MCF 10A (cell line): ENCODE measurements around the gene NAA10. TPM values are rescaled to one million over a fixed set of nuclear protein-coding genes. Genes with fewer than 3 reads are reported as not detected.

Experiments
- BruUV-seq: library from RNA; stranded (reverse); fragments of 400-500 nt; replicated peaks from 2 replicates; lab custom pipeline; 2021; lab: Mats Ljungman, UMichigan
- CTCF ChIA-PET: fragments of 300-600 bp; sonication (Branson Sonifier 250); formaldehyde crosslinking; extraction: SDS; loops from one replicate; lab custom pipeline; 2021; ENCODE audit warnings: antibody characterized with exemption, inconsistent platforms; lab: Yijun Ruan, JAX
- POLR2A ChIA-PET: fragments of 300-600, 350-650 bp; sonication (Branson Sonifier 250); formaldehyde crosslinking; extraction: SDS; loops from one replicate; lab custom pipeline; 2020; ENCODE audit warnings: antibody characterized with exemption, inconsistent platforms; lab: Yijun Ruan, JAX
- DNase-seq: peaks from one replicate; pipeline ENCODE4 v3.0.0-alpha.2; 2018; ENCODE audit not compliant: unreplicated experiment
- H3K27ac Mint-ChIP-seq: one replicate; pipeline ENCODE4 v1.8.0; 2022; ENCODE audit warnings: mild to moderate bottlenecking, low read depth, mixed read lengths; ENCODE audit not compliant: unreplicated experiment
- H3K27me3 Mint-ChIP-seq: one replicate; pipeline ENCODE4 v1.8.0; 2022; ENCODE audit warnings: mixed read lengths; ENCODE audit not compliant: insufficient read depth, unreplicated experiment
- H3K36me3 Mint-ChIP-seq: one replicate; pipeline ENCODE4 v1.8.0; 2022; ENCODE audit warnings: mild to moderate bottlenecking, moderate library complexity, mixed read lengths; ENCODE audit not compliant: insufficient read depth, unreplicated experiment
- H3K4me1 Mint-ChIP-seq: one replicate; pipeline ENCODE4 v1.8.0; 2022; ENCODE audit warnings: mixed read lengths; ENCODE audit not compliant: insufficient read depth, unreplicated experiment
- H3K4me3 Mint-ChIP-seq: one replicate; pipeline ENCODE4 v1.8.0; 2022; ENCODE audit warnings: mild to moderate bottlenecking, moderate library complexity, mixed read lengths; ENCODE audit not compliant: unreplicated experiment
- H3K9me3 Mint-ChIP-seq: one replicate; pipeline ENCODE4 v1.8.0; 2022; ENCODE audit warnings: mixed read lengths; ENCODE audit not compliant: unreplicated experiment
- intact Hi-C: fragments of 100-400 bp; cut with micrococcal nuclease; formaldehyde crosslinking; loops from 2 replicates; pipeline ENCODE4 v1.14.1; 2022
- total RNA-seq: library from RNA; stranded (reverse); gene quantifications from 2 replicates; pipeline ENCODE4 v1.2.3, GENCODE V29; 2022
- TF ChIP-seq, protein P1 (sequence below): fragments of 200-600 bp; IDR thresholded peaks from one replicate; pipeline ENCODE4 v1.8.0; 2022; ENCODE audit warnings: antibody characterized with exemption, mild to moderate bottlenecking; ENCODE audit not compliant: unreplicated experiment

NAA10 gene
- total RNA-seq, 1 experiment from 2014 or later: 166 TPM

DNA sequence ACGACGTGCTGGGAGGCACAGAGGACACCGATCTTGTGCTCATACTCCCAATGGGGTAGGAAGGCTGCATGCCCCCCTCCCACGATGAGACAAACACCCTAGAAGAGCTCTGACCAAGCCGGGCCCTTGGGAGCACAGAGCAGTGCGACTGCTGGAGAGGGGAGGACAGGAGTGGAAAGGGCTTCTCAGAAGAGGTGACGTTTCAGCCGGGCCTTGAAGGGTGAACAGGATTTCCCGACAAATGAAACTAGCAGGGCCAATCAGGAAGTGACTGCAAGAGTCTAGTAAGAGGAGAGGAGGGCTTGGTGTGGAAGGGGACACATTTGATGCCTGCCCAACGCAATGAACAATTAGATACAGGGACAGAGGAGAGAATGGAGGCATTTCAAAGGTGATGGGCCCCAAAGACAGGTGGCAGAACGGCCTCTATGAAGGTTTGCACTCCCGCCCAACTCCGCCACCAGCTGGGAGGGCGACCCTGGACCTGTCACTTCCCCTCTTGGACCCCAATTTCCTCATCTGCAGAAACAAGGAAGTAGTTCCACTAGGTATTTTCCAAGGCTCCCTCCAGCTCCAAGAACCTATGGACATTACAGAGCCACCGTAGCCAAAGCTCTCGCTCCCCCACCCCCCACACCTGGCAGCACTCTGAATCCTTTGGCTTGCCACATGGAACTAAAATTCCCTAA is 32.8 kb upstream of the NAA10 start:
- BruUV-seq: no TSS peak
- no peak overlapping the region for H3K27ac Mint-ChIP-seq
- POLR2A ChIA-PET: interaction anchor here (0.6 to 1.5 kb wide), 4 partner anchors 23 to 82 kb away, joined by 3 to 5 read pairs (median 4); no protein-coding TSS in a partner anchor
- CTCF ChIA-PET: interaction anchor here (0.6 to 5.2 kb wide), 9 partner anchors 10 to 1013 kb away, joined by 3 to 50 read pairs (median 3); partner anchors contain the start of gene RENBP
- DNase-seq: no peak
- peaks cover 19% of the 10 kb centered on the region for H3K36me3 Mint-ChIP-seq
- no peaks in the 10 kb centered on the region for H3K9me3 Mint-ChIP-seq
- no peaks in the 10 kb centered on the region for H3K27me3 Mint-ChIP-seq
- intact Hi-C loops: no loop called here
- TF ChIP-seq, protein P1, sequence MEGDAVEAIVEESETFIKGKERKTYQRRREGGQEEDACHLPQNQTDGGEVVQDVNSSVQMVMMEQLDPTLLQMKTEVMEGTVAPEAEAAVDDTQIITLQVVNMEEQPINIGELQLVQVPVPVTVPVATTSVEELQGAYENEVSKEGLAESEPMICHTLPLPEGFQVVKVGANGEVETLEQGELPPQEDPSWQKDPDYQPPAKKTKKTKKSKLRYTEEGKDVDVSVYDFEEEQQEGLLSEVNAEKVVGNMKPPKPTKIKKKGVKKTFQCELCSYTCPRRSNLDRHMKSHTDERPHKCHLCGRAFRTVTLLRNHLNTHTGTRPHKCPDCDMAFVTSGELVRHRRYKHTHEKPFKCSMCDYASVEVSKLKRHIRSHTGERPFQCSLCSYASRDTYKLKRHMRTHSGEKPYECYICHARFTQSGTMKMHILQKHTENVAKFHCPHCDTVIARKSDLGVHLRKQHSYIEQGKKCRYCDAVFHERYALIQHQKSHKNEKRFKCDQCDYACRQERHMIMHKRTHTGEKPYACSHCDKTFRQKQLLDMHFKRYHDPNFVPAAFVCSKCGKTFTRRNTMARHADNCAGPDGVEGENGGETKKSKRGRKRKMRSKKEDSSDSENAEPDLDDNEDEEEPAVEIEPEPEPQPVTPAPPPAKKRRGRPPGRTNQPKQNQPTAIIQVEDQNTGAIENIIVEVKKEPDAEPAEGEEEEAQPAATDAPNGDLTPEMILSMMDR: no peak
- peak overlapping the region; percentile 5 for H3K4me3 Mint-ChIP-seq
- peaks cover 19% of the 10 kb centered on the region for H3K4me1 Mint-ChIP-seq

DNA sequence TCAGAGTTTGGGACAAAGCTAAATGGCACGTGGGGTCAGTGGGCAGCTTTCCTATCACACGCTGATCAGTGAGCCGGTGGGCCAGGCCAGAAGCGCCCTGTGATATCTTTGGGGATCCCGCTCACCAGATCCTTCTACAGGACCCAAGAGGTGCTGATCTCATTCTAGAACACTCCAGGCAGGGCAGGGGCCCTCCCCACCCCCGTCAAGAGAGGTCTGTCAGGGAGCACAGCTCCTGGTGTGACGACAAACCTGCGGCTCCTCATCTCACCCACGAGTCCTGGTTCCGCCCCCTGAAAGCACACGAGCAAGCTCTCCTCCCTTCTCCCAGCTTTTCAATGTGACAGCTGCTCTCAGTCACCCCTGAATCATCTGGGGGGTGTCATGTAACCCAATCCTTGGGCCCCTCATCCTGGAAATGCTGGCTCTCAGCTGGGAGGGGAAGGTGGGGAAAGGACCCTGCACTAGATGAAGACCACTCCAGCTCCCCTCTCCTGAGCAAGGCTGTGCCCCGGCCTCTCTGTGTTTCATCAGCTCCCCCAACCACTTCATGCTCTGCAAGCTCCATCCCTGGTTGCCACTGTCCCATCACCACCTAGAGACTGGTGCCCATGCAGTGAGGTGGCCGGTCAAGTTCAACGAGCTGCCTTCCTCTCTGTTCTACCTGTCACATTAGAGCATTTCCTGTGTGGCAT is 32.2 kb upstream of the NAA10 start:
- CTCF ChIA-PET: interaction anchor here (1.0 to 5.2 kb wide), 6 partner anchors 10 to 636 kb away, joined by 3 to 50 read pairs (median 4); partner anchors contain the start of gene RENBP
- peaks cover 19% of the 10 kb centered on the region for H3K4me1 Mint-ChIP-seq
- intact Hi-C loops: no loop called here
- H3K27ac Mint-ChIP-seq: no peak overlapping the region
- BruUV-seq: no TSS peak
- TF ChIP-seq, protein P1: no peak
- POLR2A ChIA-PET: interaction anchor here (0.7 kb wide), 1 partner anchor 173 kb away, joined by 3 read pairs; the partner anchor contains the start of genes IDH3G and SSR4
- H3K4me3 Mint-ChIP-seq: no peak overlapping the region
- no peak for DNase-seq
- H3K9me3 Mint-ChIP-seq: no peaks in the 10 kb centered on the region
- no peaks in the 10 kb centered on the region for H3K27me3 Mint-ChIP-seq
- H3K36me3 Mint-ChIP-seq: peaks cover 20% of the 10 kb centered on the region

DNA sequence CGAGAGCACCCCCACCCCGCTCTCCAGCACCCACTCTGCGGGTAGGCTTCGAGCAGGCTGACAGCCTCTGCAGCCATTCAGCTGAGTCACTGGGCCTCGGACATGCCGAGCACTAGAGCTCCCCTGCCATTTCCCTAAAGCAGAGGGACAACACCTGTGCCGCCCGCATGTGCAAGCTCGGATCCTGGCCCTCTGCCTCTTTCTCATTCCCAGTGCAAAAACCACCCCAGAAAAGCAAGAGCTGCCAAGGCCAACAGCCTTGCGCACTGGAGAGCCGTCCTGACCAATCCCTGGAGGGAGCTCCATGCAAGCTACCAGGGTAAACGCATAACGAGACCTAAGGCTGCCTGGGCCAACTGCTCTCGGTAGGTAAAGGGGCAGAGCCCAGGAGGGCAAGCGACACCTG is 31.4 kb upstream of the NAA10 start:
- CTCF ChIA-PET: interaction anchor here (0.6 to 5.2 kb wide), 5 partner anchors 9 to 115 kb away, joined by 3 to 50 read pairs (median 5); partner anchors contain the start of gene RENBP
- H3K27ac Mint-ChIP-seq: no peak overlapping the region
- H3K4me3 Mint-ChIP-seq: no peak overlapping the region

More for the DNA sequence above, 31.4 kb upstream of the NAA10 start:
- intact Hi-C loops: no loop called here
- Mint-ChIP-seq H3K36me3 (peaks cover 27% of the 10 kb centered on the region), H3K27me3 (no peaks in the 10 kb centered on the region), H3K9me3 (no peaks in the 10 kb centered on the region), H3K4me1 (peaks cover 19% of the 10 kb centered on the region)
- BruUV-seq: no TSS peak
- POLR2A ChIA-PET: no interaction called here
- TF ChIP-seq, protein P1: no peak
- no peak for DNase-seq
